ENCODE results near the gene CHTF8.
"Not testable (repeated sequence)": the region's sequence is repeated elsewhere in the genome, so short reads cannot be mapped to it uniquely, and the experiment has no call there.

The CHTF8 gene

GRCh38 chr16:69139464-69139863 is 7.1 kb upstream of the CHTF8 start:
- not testable (repeated sequence) for DNase-seq (ENCODE audit: low read depth, low spot score)

- DNase-seq (ENCODE audit: low read depth, low spot score) = no peak
Observed at GRCh38 chr16:69138608-69139007, 6.2 kb upstream of the CHTF8 start.

- no peak for DNase-seq (ENCODE audit: low read depth, low spot score)
Observed at GRCh38 chr16:69133373-69133954, 1.1 kb upstream of the CHTF8 start.

- no peak for DNase-seq (ENCODE audit: low read depth, low spot score)
Observed at GRCh38 chr16:69131839-69132423, 457 bp downstream of the CHTF8 start.

- DNase-seq (ENCODE audit: low read depth, low spot score) = no peak
Observed at GRCh38 chr16:69131167-69131838, 1.1 kb downstream of the CHTF8 start.

GRCh38 chr16:69130461-69130860 is 1.9 kb downstream of the CHTF8 start:
- DNase-seq (ENCODE audit: low read depth, low spot score) = no peak

GRCh38 chr16:69127966-69128510 is 4.3 kb downstream of the CHTF8 start:
- no peak for DNase-seq (ENCODE audit: low read depth, low spot score)

- not testable (repeated sequence) for DNase-seq (ENCODE audit: low read depth, low spot score)
Observed at GRCh38 chr16:69126801-69127200, 5.6 kb downstream of the CHTF8 start.

- DNase-seq (ENCODE audit: low read depth, low spot score) = no peak
Observed at GRCh38 chr16:69126221-69126620, 6.2 kb downstream of the CHTF8 start.

GRCh38 chr16:69124961-69125360 is 7.4 kb downstream of the CHTF8 start:
- DNase-seq (ENCODE audit: low read depth, low spot score) = not testable (repeated sequence)

GRCh38 chr16:69124406-69124805 is 8.0 kb downstream of the CHTF8 start:
- not testable (repeated sequence) for DNase-seq (ENCODE audit: low read depth, low spot score)

GRCh38 chr16:69123910-69124309 is 8.5 kb downstream of the CHTF8 start:
- no peak for DNase-seq (ENCODE audit: low read depth, low spot score)

- DNase-seq (ENCODE audit: low read depth, low spot score) = no peak
Observed at GRCh38 chr16:69120096-69120664, 12.2 kb downstream of the CHTF8 start.

GRCh38 chr16:69119536-69119935 is 12.9 kb downstream of the CHTF8 start:
- DNase-seq (ENCODE audit: low read depth, low spot score) = no peak

- DNase-seq (ENCODE audit: low read depth, low spot score) = no peak
Observed at GRCh38 chr16:69118994-69119393, 13.4 kb downstream of the CHTF8 start.

- no peak for DNase-seq (ENCODE audit: low read depth, low spot score)
Observed at GRCh38 chr16:69118468-69118867, 13.9 kb downstream of the CHTF8 start.

GRCh38 chr16:69116906-69117305 is 15.5 kb downstream of the CHTF8 start:
- DNase-seq (ENCODE audit: low read depth, low spot score) = no peak

GRCh38 chr16:69116256-69116875 is 16.0 kb downstream of the CHTF8 start:
- DNase-seq (ENCODE audit: low read depth, low spot score) = no peak

- DNase-seq (ENCODE audit: low read depth, low spot score) = no peak
Observed at GRCh38 chr16:69115837-69116236, 16.6 kb downstream of the CHTF8 start.

- no peak for DNase-seq (ENCODE audit: low read depth, low spot score)
Observed at GRCh38 chr16:69115361-69115760, 17.0 kb downstream of the CHTF8 start.

- no peak for DNase-seq (ENCODE audit: low read depth, low spot score)
Observed at GRCh38 chr16:69114976-69115355, 17.4 kb downstream of the CHTF8 start.

GRCh38 chr16:69114346-69114975 is 17.9 kb downstream of the CHTF8 start:
- no peak for DNase-seq (ENCODE audit: low read depth, low spot score)

All from iPS DF 19.7 (cell line).